Ovary (tissue), 9 donors: ENCODE data around the gene MEG3. TPM values are rescaled to one million over a fixed set of nuclear protein-coding genes. Genes with fewer than 3 reads are reported as not detected.

Experiments used
- DNase-seq, 5 donors: peaks; one replicate each; pipeline ENCODE4 v3.0.0-alpha.2; 2019 to 2020
- H3K27ac ChIP-seq, 2 donors: fragments of 200-600 bp; one replicate each; pipeline versions ENCODE4 v1.5.1 to v1.8.0; 2019 to 2022
- H3K27me3 ChIP-seq: fragments of 200-600 bp; one replicate; pipeline ENCODE4 v1.8.0; 2022
- H3K36me3 ChIP-seq: fragments of 200-600 bp; sonication (generic); one replicate; pipeline ENCODE4 v1.5.1; 2019
- H3K4me1 ChIP-seq: one replicate; pipeline ENCODE4 v1.8.1; 2013; ENCODE audit warnings: mild to moderate bottlenecking, moderate library complexity; ENCODE audit not compliant: insufficient read depth
- H3K4me3 ChIP-seq: fragments of 200-600 bp; sonication (generic); one replicate; pipeline ENCODE4 v1.5.1; 2017
- H3K9me3 ChIP-seq, 2 donors: fragments of 200-600 bp in 1 of 2; sonication (generic) in 1 of 2; one replicate each; pipeline versions ENCODE4 v1.5.1 to v1.8.1; 2013 to 2019; ENCODE audit warnings: mild to moderate bottlenecking in 1 of 2, moderate library complexity in 1 of 2
- EP300 ChIP-seq: sonication (generic); formaldehyde crosslinking; IDR thresholded peaks from one replicate; pipeline ENCODE4 v1.6.1; 2017; ENCODE audit warnings: antibody characterized with exemption
- POLR2A ChIP-seq: fragments of 450-650 bp; IDR thresholded peaks from one replicate; pipeline ENCODE4 v1.6.1; 2017; ENCODE audit warnings: antibody characterized with exemption, mild to moderate bottlenecking, moderate library complexity
- WGBS, 3 donors: extraction: QIAGEN DNeasy Blood & Tissue Kit in 1 of 3; methylation state at CpG; one replicate each; pipeline versions ENCODE4 v1.1.5 to v1.1.7; 2013 to 2017; 5-methylcytosine and 5-hydroxymethylcytosine counted together
- intact Hi-C, 4 donors: fragments of 100-400 bp; cut with DNase I; formaldehyde crosslinking; loops; one replicate each; pipeline versions ENCODE4 v1.11.0 to v1.15.1; 2022 to 2023
- polyA plus RNA-seq, 2 donors: library from polyadenylated mRNA; stranded (reverse); fragments of 200-250 nt in 1 of 2; fragments of 350-450 nt in 1 of 2; fragmentation: Illumina TruSeq in 1 of 2; extraction: RNeasy Lipid Tissue Mini Kit (QIAGEN cat#74804) in 1 of 2; gene quantifications; one replicate each; pipeline ENCODE4 v1.2.3, GENCODE V29; 2013 to 2014
- total RNA-seq, 7 donors: library from RNA; depleted of rRNA in 2 of 7; stranded (reverse); fragments of >200 nt in 2 of 7; fragmentation: NEBNext Ultra II Directional in 3 of 7; extraction: Animal tissue kit (Norgen Biotek cat#: 25700) in 3 of 7; gene quantifications; one replicate each; pipeline versions ENCODE4 v1.1.0 to v1.2.4, GENCODE V29; 2016 to 2023
- TF ChIP-seq, protein P1 (sequence below), 3 donors: fragments of 450-650 bp in 2 of 3; fragments of 200-600 bp in 1 of 3; IDR thresholded peaks; one replicate each; pipeline versions ENCODE4 v1.5.1 to v1.8.0; 2016 to 2022; ENCODE audit warnings: antibody characterized with exemption in 3 of 3, mild to moderate bottlenecking in 1 of 3
- donor health status: DM: no; HTN: no; CAD: no; lungs with moderate emphysema.
- donor health status: DM: no; HTN: no; CAD: no.
- donor health status: Bipolar disorder and iron deficiency.
- donor health status: DM: yes; HTN: yes; CAD: no.
- donor health status: DM: no; HTN: no; CAD: no.
- donor health status: DM: yes; HTN: yes; CAD: no.

The MEG3 gene
- total and polyA plus RNA-seq, 9 donors, result 186 to 1,950 (median 396) TPM

DNA sequence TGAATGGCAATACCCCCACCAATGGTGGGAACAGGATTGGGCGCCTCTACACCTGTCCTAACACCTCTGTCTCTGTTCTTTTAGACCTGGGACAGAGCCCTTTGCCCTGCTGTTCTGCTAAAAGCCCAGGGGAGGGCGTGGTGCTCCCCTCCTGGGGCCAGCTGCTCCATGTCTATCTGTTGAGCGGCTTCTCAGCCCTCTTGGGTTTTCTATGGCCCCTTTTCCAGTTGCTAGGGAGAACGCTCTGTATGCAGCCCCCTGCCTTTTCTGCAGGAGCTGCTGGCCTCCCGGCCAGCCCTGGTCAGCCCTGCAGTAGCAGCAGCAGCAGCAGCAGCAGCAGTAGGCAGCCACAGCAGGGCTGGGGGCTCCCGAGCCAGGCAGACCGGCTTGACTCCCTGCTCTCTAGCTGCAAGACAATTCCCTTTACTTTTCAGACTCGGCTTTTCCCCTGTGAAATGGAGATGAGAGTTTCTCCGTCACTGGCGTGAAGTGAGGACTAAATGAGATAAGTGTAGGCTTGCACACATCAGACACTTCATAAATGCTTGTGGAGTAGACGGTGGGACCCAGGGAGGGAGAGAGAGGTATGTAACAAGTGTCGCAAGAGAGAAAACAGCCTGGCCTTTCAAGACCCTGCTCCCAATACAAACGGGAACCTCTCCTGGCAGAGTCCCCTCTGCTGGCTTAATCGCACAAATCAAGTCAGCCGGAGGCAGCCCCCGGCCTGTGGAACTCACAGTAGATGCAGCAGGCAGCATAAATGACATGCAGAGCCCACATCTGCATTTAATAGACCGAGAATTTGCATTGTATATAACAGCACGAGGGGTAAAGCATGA, 76.6 kb downstream of the MEG3 start:
- Histone ChIP-seq H3K27me3 (no peaks in the 10 kb centered on the region), H3K4me3 (no peak overlapping the region), H3K27ac (no peak overlapping the region), H3K36me3 (no peaks in the 10 kb centered on the region), H3K9me3 (no peaks in the 10 kb centered on the region), H3K4me1 (peaks cover 4% of the 10 kb centered on the region)
- TF ChIP-seq POLR2A (no peak), EP300 (no peak)
- TF ChIP-seq, protein P1, sequence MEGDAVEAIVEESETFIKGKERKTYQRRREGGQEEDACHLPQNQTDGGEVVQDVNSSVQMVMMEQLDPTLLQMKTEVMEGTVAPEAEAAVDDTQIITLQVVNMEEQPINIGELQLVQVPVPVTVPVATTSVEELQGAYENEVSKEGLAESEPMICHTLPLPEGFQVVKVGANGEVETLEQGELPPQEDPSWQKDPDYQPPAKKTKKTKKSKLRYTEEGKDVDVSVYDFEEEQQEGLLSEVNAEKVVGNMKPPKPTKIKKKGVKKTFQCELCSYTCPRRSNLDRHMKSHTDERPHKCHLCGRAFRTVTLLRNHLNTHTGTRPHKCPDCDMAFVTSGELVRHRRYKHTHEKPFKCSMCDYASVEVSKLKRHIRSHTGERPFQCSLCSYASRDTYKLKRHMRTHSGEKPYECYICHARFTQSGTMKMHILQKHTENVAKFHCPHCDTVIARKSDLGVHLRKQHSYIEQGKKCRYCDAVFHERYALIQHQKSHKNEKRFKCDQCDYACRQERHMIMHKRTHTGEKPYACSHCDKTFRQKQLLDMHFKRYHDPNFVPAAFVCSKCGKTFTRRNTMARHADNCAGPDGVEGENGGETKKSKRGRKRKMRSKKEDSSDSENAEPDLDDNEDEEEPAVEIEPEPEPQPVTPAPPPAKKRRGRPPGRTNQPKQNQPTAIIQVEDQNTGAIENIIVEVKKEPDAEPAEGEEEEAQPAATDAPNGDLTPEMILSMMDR (IDR thresholded peaks at IDR 0.05), result no peak
- DNase-seq, result peak in 1 of 5 donors; percentile 31
- intact Hi-C loops, result loop anchor here in 2 of 4 donors (5.0 to 10.0 kb wide), 4 partner anchors 190 to 720 kb away; partner anchors contain the start of gene DIO3 (in 1 of the 2)
- 72 to 78% (median 73%) methylated on average over 18 of the region's 18 CpGs for WGBS, 3 donors

DNA sequence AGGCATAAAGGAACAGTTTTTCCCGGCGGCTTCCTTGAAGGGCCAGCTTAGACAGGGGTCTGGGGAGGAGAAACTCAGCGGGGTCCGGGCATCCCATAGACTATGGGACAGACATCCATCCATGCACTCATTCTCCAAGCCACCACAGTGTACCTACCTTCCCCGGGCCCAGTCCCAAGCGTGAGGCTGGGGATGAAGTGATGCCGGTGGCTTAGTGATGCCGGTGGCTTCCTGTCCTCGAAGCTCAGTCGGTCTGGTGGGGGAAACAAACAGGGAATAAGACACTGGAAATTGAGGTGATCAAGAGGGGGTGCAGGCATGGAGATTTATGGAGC, 77.2 kb downstream of the MEG3 start:
- intact Hi-C loops, result loop anchor here in 2 of 4 donors (5.0 to 10.0 kb wide), 4 partner anchors 191 to 719 kb away; partner anchors contain the start of gene DIO3 (in 1 of the 2)
- WGBS, 3 donors, result 74 to 90% (median 85%) methylated on average over 9 to 10 of the region's 10 CpGs
- H3K27me3 ChIP-seq, result no peaks in the 10 kb centered on the region
- H3K36me3 ChIP-seq, result no peaks in the 10 kb centered on the region
- H3K4me1 ChIP-seq, result peaks cover 4% of the 10 kb centered on the region
- H3K4me3 ChIP-seq, result no peak overlapping the region
- no peak overlapping the region for H3K27ac ChIP-seq
- H3K9me3 ChIP-seq, result no peaks in the 10 kb centered on the region
- DNase-seq, result peak in 1 of 5 donors; percentile 24
- no peak for TF ChIP-seq POLR2A
- TF ChIP-seq, protein P1 (IDR thresholded peaks at IDR 0.05), result no peak
- no peak for TF ChIP-seq EP300

DNA sequence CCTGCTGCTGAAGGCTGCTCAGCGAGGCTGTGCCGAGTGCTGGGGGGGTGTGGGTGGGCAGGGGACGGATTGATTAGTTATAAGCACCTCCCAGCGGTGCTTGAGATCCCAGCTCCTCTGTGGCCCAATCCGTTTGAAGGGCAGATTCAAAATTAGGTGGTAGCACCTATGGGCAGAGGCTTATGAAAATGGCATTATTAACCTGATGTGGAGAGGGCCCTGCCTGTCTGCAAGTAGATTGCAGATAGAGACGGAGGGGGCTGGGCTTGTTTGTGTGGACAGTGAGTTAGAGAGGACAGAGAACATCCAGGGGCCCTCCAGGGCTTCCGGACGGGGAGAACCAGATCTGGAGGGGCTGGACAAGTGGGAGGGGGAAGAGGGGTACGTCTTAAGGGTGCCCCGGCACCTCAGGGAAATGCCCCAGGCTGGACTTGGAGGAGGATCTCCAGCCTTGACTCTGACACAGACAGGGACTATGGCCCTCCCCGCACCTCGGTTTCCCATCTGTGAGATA, 77.8 kb downstream of the MEG3 start, which contains the start of gene RTL1:
Gene RTL1, minus strand, starts transcription at position 51 of the 514 bp plus-strand sequence. CDS start 18,934 bp downstream, outside the sequence.
- 47 to 59% (median 52%) methylated on average over 10 to 12 of the region's 12 CpGs for WGBS, 3 donors
- no peaks in the 10 kb centered on the region for H3K27me3 ChIP-seq
- TF ChIP-seq, protein P1 (IDR thresholded peaks at IDR 0.05), result no peak
- no peaks in the 10 kb centered on the region for H3K36me3 ChIP-seq
- peak within 1 kb of the TSS in 1 of 2 donors; percentile 16 for H3K27ac ChIP-seq
- H3K4me1 ChIP-seq, result peaks cover 4% of the 10 kb centered on the region
- peak in 2 of 5 donors; percentile 24 to 33 for DNase-seq
- H3K9me3 ChIP-seq, result no peaks in the 10 kb centered on the region
- intact Hi-C loops, result loop anchor here in 2 of 4 donors (5.0 to 10.0 kb wide), 4 partner anchors 191 to 719 kb away; partner anchors contain the start of gene DIO3 (in 1 of the 2)
- H3K4me3 ChIP-seq, result no peak within 1 kb of the TSS

DNA sequence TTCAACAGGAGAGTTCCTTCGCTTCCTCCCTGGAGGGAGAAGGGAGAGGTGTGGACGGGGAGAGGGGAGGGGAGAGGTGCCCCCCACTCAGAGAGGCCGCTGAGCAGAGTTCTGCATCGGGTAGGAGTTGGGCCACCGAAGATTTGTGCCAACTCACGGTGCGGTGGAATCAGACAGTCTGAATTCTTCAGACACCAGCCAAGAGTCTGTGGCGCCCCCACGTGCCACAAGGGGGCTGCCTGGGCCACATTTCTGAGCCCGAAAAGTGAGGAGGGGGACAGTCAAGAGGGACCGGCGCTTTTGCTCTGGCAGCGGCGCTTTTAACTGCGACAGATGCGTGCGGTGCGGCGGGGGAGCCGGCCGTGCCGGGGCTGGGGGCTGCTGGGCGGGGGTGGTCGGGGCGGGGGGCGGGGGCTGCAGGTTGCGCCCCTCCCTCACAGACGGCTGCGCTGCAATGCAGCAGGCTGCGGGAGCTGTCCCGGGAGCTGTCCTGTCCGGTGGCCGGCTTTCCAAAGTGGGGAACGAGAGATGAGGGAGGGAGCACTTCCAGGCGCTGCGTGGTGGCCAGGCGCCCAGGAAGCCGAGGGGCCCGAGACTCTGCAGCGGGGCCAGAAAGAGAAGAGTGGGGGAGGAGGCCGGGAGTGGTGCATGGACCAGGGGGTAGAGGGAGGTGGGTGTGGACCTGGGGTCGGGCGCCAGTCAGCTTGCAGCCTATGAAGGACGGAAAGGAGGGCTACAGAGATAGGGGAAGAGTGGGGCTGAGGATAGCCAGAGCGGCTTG, 78.6 kb downstream of the MEG3 start:
- Histone ChIP-seq H3K9me3 (no peaks in the 10 kb centered on the region), H3K27ac (peak overlapping the region in 1 of 2 donors; percentile 16), H3K4me1 (peaks cover 3% of the 10 kb centered on the region), H3K27me3 (no peaks in the 10 kb centered on the region), H3K36me3 (no peaks in the 10 kb centered on the region), H3K4me3 (no peak overlapping the region)
- 14 to 16% (median 15%) methylated on average over 38 to 45 of the region's 45 CpGs for WGBS, 3 donors
- intact Hi-C loops, result loop anchor here in 2 of 4 donors (5.0 to 10.0 kb wide), 4 partner anchors 192 to 718 kb away; partner anchors contain the start of gene DIO3 (in 1 of the 2)
- TF ChIP-seq, protein P1 (IDR thresholded peaks at IDR 0.05), result peak in 1 of 3 donors; percentile 11
- TF ChIP-seq EP300, result no peak
- DNase-seq, result peak; percentile 48 to 71 (median 54)
